ENCODE data around the gene CDH15. TPM values are rescaled to one million over a fixed set of nuclear protein-coding genes. Genes with fewer than 3 reads are reported as not detected.

Gene CDH15
- total and polyA plus RNA-seq, 9 of the 15 experiments (the other 6 are each of a cell fraction or from before 2014, with no cell fraction given) = 0.07 to 0.18 TPM; not detected in 7

- TF ChIP-seq ZNF609 (CRISPR knock-in tag; IDR thresholded peaks at IDR 0.05; ENCODE audit: borderline replicate concordance) = no peak
- no peak for TF ChIP-seq PRMT5 (CRISPR knock-in tag; IDR thresholded peaks at IDR 0.05)
- 0 out of 6 replicates have a peak, but pooled peaks of 2 of the 3 experiments have one; percentile 4 to 26 for TF ChIP-seq CTCF (IDR thresholded peaks at IDR 0.05 in 2 of 3, conservative IDR thresholded peaks at IDR 0.05 in 1 of 3; ENCODE audit: insufficient read depth in 2 of 3, low read depth in 1 of 3, low read length in 3 of 3)
- TF ChIP-seq MAZ (CRISPR knock-in tag; conservative IDR thresholded peaks at IDR 0.05 in 1 of 2, IDR thresholded peaks at IDR 0.05 in 1 of 2) = peak in 1 of 2 experiments; percentile 20; a peak in 1 of 4 replicates
- TF ChIP-seq SAP30 (IDR thresholded peaks at IDR 0.05; ENCODE audit: borderline replicate concordance, insufficient read depth, low read depth, low read length, poor library complexity, severe bottlenecking) = no peak
- no peak for TF ChIP-seq SRSF7 (optimal IDR thresholded peaks at IDR 0.05; ENCODE audit: low read depth, low read length)
- 0 out of 2 replicates have a peak, but pooled peaks have one; percentile 12 for TF ChIP-seq CC2D1A (IDR thresholded peaks at IDR 0.05)
- TF ChIP-seq CTBP1 (IDR thresholded peaks at IDR 0.05; ENCODE audit: borderline replicate concordance) = peak; percentile 33; the same call in 1 of the 2 replicates
- TF ChIP-seq ZNF639 (CRISPR knock-in tag; conservative IDR thresholded peaks at IDR 0.05 in 1 of 2, IDR thresholded peaks at IDR 0.05 in 1 of 2) = 0 out of 4 replicates have a peak, but pooled peaks of 1 of the 2 experiments have one; percentile 64
- TF ChIP-seq ZNF263 (CRISPR knock-in tag; IDR thresholded peaks at IDR 0.05; ENCODE audit: borderline replicate concordance) = peak; percentile 43; the same call in 1 of the 2 replicates
- no peak for TF ChIP-seq BRD4 (IDR thresholded peaks at IDR 0.05)
- TF ChIP-seq MTA3 (IDR thresholded peaks at IDR 0.05; ENCODE audit: borderline replicate concordance) = peak; percentile 44; the same call in 1 of the 2 replicates
These were observed 967 bp upstream of the CDH15 start (continued) for GRCh38 chr16:89170346-89171215.

Data from K562 (cell line).